HepG2 (cell line): ENCODE measurements around the gene ZBTB7C. TPM values are rescaled to one million over a fixed set of nuclear protein-coding genes. Genes with fewer than 3 reads are reported as not detected.

Experiments
- ATAC-seq: fragments of 200-7000 bp; cut with Tn5 transposase; 3 replicates; pipeline ENCODE4 v1.9.1; 2020; ENCODE audit warnings: mild to moderate bottlenecking, moderate library complexity
- BruUV-seq: library from RNA; stranded (reverse); fragments of 400-500 nt; replicated peaks from 2 replicates; lab custom pipeline; 2021; lab: Mats Ljungman, UMichigan
- CTCF ChIA-PET: fragments of 300-600 bp; formaldehyde crosslinking; extraction: SDS; loops from one replicate; lab custom pipeline; 2021; ENCODE audit warnings: low total read pairs, inconsistent platforms, low intra/inter-chr PET ratio; lab: Yijun Ruan, JAX
- POLR2A ChIA-PET: fragments of 350-600 bp; sonication (Branson Sonifier 250); formaldehyde crosslinking; loops from one replicate; lab custom pipeline; 2020; ENCODE audit warnings: antibody characterized with exemption, inconsistent platforms; lab: Yijun Ruan, JAX
- DNase-seq: peaks from one replicate; pipeline ENCODE4 v3.0.0-alpha.2; 2015; ENCODE audit warnings: low spot score
- FAIRE-seq: peaks from 3 replicates; lab custom pipeline; 2011; peaks lifted over from hg19 to GRCh38; lab: Jason Lieb, UNC
- H2AFZ ChIP-seq: one replicate; pipeline ENCODE4 v1.6.1; 2011; ENCODE audit warnings: low read length, inconsistent platforms
- H3K27ac ChIP-seq: fragments of 300-600 bp; 3 replicates; pipeline ENCODE4 v1.8.0; 2011; ENCODE audit warnings: mixed run types, mild to moderate bottlenecking, mixed read lengths, low read length, inconsistent platforms; ENCODE audit not compliant: insufficient read depth; ENCODE audit errors: extremely low read length
- H3K27me3 ChIP-seq, 2 experiments: fragments of 200-600 bp in 1 of 2; 2 replicates in 1 of 2; 3 replicates in 1 of 2; pipeline versions ENCODE4 v1.6.0 to v1.8.0; 2011; ENCODE audit warnings: low read length in 2 of 2, mild to moderate bottlenecking in 2 of 2, moderate library complexity in 2 of 2, inconsistent platforms in 1 of 2; ENCODE audit not compliant: insufficient read depth in 2 of 2, control insufficient read depth in 1 of 2
- H3K36me3 ChIP-seq, 2 experiments: fragments of 200-600 bp in 1 of 2; replicated peaks in 1 of 2; 2 replicates in 1 of 2; 3 replicates in 1 of 2; pipeline versions ENCODE4 v1.5.1 to v1.8.0; 2011; ENCODE audit warnings: low read length in 2 of 2, inconsistent platforms in 1 of 2; ENCODE audit not compliant: insufficient read depth in 2 of 2, control insufficient read depth in 1 of 2
- H3K4me1 ChIP-seq: 2 replicates; pipeline ENCODE4 v1.5.1; 2012; ENCODE audit warnings: low read length, inconsistent platforms; ENCODE audit not compliant: insufficient read depth
- H3K4me2 ChIP-seq: 2 replicates; pipeline ENCODE4 v1.6.0; 2011; ENCODE audit warnings: low read depth, low read length, inconsistent platforms
- H3K4me3 ChIP-seq, 3 experiments: fragments of 200-600 bp in 1 of 3; sonication (generic), shearing (Covaris generic) in 1 of 3; replicated peaks in 1 of 3; 2 replicates each; pipeline ENCODE4 v1.5.1; 2011 to 2016; ENCODE audit warnings: low read length in 3 of 3, inconsistent platforms in 2 of 3, low read depth in 2 of 3, mild to moderate bottlenecking in 2 of 3, control low read depth in 1 of 3, mixed read lengths in 1 of 3; ENCODE audit not compliant: insufficient read depth in 1 of 3
- H3K79me2 ChIP-seq: one replicate; pipeline ENCODE4 v1.6.1; 2011; ENCODE audit warnings: low read length, inconsistent platforms; ENCODE audit not compliant: insufficient read depth
- H3K9ac ChIP-seq: 2 replicates; pipeline ENCODE4 v1.6.0; 2011; ENCODE audit warnings: mild to moderate bottlenecking, low read depth, low read length, inconsistent platforms; ENCODE audit not compliant: insufficient read depth
- H3K9me3 ChIP-seq: 2 replicates; pipeline ENCODE4 v1.5.1; 2012; ENCODE audit warnings: mild to moderate bottlenecking, low read length
- H4K20me1 ChIP-seq: 2 replicates; pipeline ENCODE4 v1.6.0; 2011; ENCODE audit warnings: inconsistent platforms, mild to moderate bottlenecking, low read length, moderate library complexity; ENCODE audit not compliant: insufficient read depth
- MAFK ChIP-seq, 2 experiments: IDR thresholded peaks in 1 of 2; conservative IDR thresholded peaks in 1 of 2; 2 replicates each; pipeline ENCODE4 v1.6.1; 2011; ENCODE audit warnings: improper control_type of control experiment in 2 of 2, low read length in 2 of 2
- SNAPC4 ChIP-seq: sonication (generic); formaldehyde crosslinking; IDR thresholded peaks from 2 replicates; pipeline ENCODE4 v1.4.0; 2020; ENCODE audit warnings: mild to moderate bottlenecking, missing genetic modification reagents
- SP4 ChIP-seq: sonication (generic); formaldehyde crosslinking; IDR thresholded peaks from 2 replicates; pipeline ENCODE4 v1.8.1; 2023; ENCODE audit warnings: mild to moderate bottlenecking, missing genetic modification reagents
- ZBTB34 ChIP-seq: sonication (generic); formaldehyde crosslinking; IDR thresholded peaks from 2 replicates; pipeline ENCODE4 v1.8.0; 2022; ENCODE audit warnings: mild to moderate bottlenecking, missing genetic modification reagents
- ZBTB39 ChIP-seq: sonication (generic); formaldehyde crosslinking; IDR thresholded peaks from 2 replicates; pipeline ENCODE4 v1.5.0; 2020; ENCODE audit warnings: missing genetic modification reagents
- ZNF580 ChIP-seq: IDR thresholded peaks from 2 replicates; pipeline ENCODE4 v1.6.1; 2016; ENCODE audit warnings: low read depth, borderline replicate concordance
- WGBS: methylation state at CpG from one replicate; pipeline ENCODE4 v1.1.6; 2017; ENCODE audit warnings: low lambda C conversion rate; 5-methylcytosine and 5-hydroxymethylcytosine counted together
- in situ Hi-C: cut with HindIII; loops from 2 replicates; pipeline ENCODE4 v1.10.0; 2017; ENCODE audit warnings: low pct_unique_long_range_greater_than_20kb; ENCODE audit not compliant: extremely low pct_ligation_motif_present
- intact Hi-C: fragments of 100-400 bp; cut with micrococcal nuclease; formaldehyde crosslinking; loops from one replicate; pipeline ENCODE4 v1.10.0; 2022; ENCODE audit not compliant: unreplicated experiment
- polyA plus RNA-seq, 8 experiments: library from polyadenylated mRNA; depleted of rRNA in 3 of 8; stranded (reverse) in 7 of 8; unstranded in 1 of 8; fragments of >200 nt; fragmentation: Illumina TruSeq in 4 of 8; extraction: Trizol in 4 of 8; gene quantifications; 2 replicates each; pipeline versions ENCODE4 v1.2.1 to v1.2.3, GENCODE V29; 2011 to 2016; ENCODE audit warnings: low read depth in 4 of 8, missing spikeins in 1 of 8, mixed read lengths in 1 of 8; ENCODE audit not compliant: insufficient read depth in 1 of 8
- total RNA-seq, 5 experiments: library from RNA; depleted of rRNA; stranded (reverse); fragments of >200 nt; fragmentation: Illumina TruSeq; extraction: Trizol; gene quantifications; 2 replicates each; pipeline ENCODE4 v1.2.3, GENCODE V29; 2016; ENCODE audit warnings: low read depth in 1 of 5

Gene ZBTB7C
- total and polyA plus RNA-seq, 2 of the 13 experiments (the other 11 are each of a cell fraction or from before 2014, with no cell fraction given), result 0.01 to 0.04 TPM

- TF ChIP-seq MAFK (conservative IDR thresholded peaks at IDR 0.05 in 1 of 2, IDR thresholded peaks at IDR 0.05 in 1 of 2; ENCODE audit: low read length in 2 of 2) (0 out of 4 replicates have a peak, but pooled peaks of 1 of the 2 experiments have one; percentile 12), SNAPC4 (no peak)
- TF ChIP-seq, all 625 proteins: peak for 1
- ChIA-PET POLR2A (no interaction called here), CTCF (no interaction called here)
- Histone ChIP-seq H3K4me3 (no peak overlapping the region), H4K20me1 (no peaks in the 10 kb centered on the region), H3K9ac (no peak overlapping the region), H3K4me1 (peaks cover 6% of the 10 kb centered on the region), H3K27me3 (no peaks in the 10 kb centered on the region; a peak in 2 of 5 replicates), H3K4me2 (no peak overlapping the region), H3K36me3 (no peaks in the 10 kb centered on the region), H3K9me3 (no peaks in the 10 kb centered on the region), H3K27ac (no peak overlapping the region), H3K79me2 (no peaks in the 10 kb centered on the region), H2AFZ (no peak overlapping the region)
- no peak for DNase-seq
- in situ Hi-C loops (no loop called here), intact Hi-C loops (no loop called here)
- WGBS, result 61% methylated on average over 4 of the region's 5 CpGs
- BruUV-seq, result no TSS peak
- FAIRE-seq, result no peak
- no peak for ATAC-seq
Observed at GRCh38 chr18:48049757-48050156, 359.4 kb downstream of the ZBTB7C start.

- no TSS peak for BruUV-seq
- ChIA-PET CTCF (no interaction called here), POLR2A (no interaction called here)
- H3K4me3 ChIP-seq, result no peak overlapping the region
- H3K9ac ChIP-seq, result no peak overlapping the region
- intact Hi-C loops, result no loop called here
- in situ Hi-C loops, result no loop called here
- no peaks in the 10 kb centered on the region; a peak in 2 of 5 replicates for H3K27me3 ChIP-seq
- no peaks in the 10 kb centered on the region for H3K9me3 ChIP-seq
- no peak overlapping the region for H3K4me2 ChIP-seq
- no peak for ATAC-seq
- H3K27ac ChIP-seq, result no peak overlapping the region
- peaks cover 6% of the 10 kb centered on the region for H3K4me1 ChIP-seq
- 42% methylated on average over 3 of the region's 3 CpGs for WGBS
- H3K79me2 ChIP-seq, result no peaks in the 10 kb centered on the region
- DNase-seq, result no peak
- H4K20me1 ChIP-seq, result no peaks in the 10 kb centered on the region
- no peak for FAIRE-seq
- H2AFZ ChIP-seq, result no peak overlapping the region
- H3K36me3 ChIP-seq, result no peaks in the 10 kb centered on the region
- TF ChIP-seq ZBTB34 (CRISPR knock-in tag) (no peak), SP4 (CRISPR knock-in tag) (no peak), ZNF580 (CRISPR knock-in tag) (no peak), ZBTB39 (CRISPR knock-in tag) (no peak)
Observed at GRCh38 chr18:48048251-48048650, 360.9 kb downstream of the ZBTB7C start.
